Measurements from ENCODE around the gene SMYD3. TPM values are rescaled to one million over a fixed set of nuclear protein-coding genes. Genes with fewer than 3 reads are reported as not detected.

SMYD3 gene
- total and polyA plus RNA-seq, 10 of the 15 experiments (the other 5 are each of a cell fraction or from before 2014, with no cell fraction given): 18.3 to 54.0 (median 24.8) TPM

- TF ChIP-seq, protein P1, sequence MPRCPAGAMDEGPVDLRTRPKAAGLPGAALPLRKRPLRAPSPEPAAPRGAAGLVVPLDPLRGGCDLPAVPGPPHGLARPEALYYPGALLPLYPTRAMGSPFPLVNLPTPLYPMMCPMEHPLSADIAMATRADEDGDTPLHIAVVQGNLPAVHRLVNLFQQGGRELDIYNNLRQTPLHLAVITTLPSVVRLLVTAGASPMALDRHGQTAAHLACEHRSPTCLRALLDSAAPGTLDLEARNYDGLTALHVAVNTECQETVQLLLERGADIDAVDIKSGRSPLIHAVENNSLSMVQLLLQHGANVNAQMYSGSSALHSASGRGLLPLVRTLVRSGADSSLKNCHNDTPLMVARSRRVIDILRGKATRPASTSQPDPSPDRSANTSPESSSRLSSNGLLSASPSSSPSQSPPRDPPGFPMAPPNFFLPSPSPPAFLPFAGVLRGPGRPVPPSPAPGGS (IDR thresholded peaks at IDR 0.05; ENCODE audit: borderline replicate concordance, insufficient read depth, low read depth, low read length, poor library complexity, severe bottlenecking): no peak
- TF ChIP-seq NKRF (conservative IDR thresholded peaks at IDR 0.05) (peak; percentile 20; the same call in 1 of the 2 replicates), HCFC1 (IDR thresholded peaks at IDR 0.05; ENCODE audit: low read length) (no peak), ELK1 (IDR thresholded peaks at IDR 0.05; ENCODE audit: low read depth, low read length) (no peak), KAT2A (conservative IDR thresholded peaks at IDR 0.05; ENCODE audit: control insufficient read depth, low read depth, low read length) (no peak), PBX3 (IDR thresholded peaks at IDR 0.05; ENCODE audit: insufficient replicate concordance, low read depth, low read length) (no peak), E2F4 (IDR thresholded peaks at IDR 0.05; ENCODE audit: low read depth, low read length) (no peak), EED (IDR thresholded peaks at IDR 0.05; ENCODE audit: low read depth) (no peak), MXI1 (IDR thresholded peaks at IDR 0.05; ENCODE audit: low read depth, low read length) (no peak), TAF1 (IDR thresholded peaks at IDR 0.05; ENCODE audit: borderline replicate concordance, low read depth, low read length) (peak; percentile 18; the same call in 1 of the 2 replicates), TCF12 (IDR thresholded peaks at IDR 0.05; ENCODE audit: low read depth, low read length) (0 out of 2 replicates have a peak, but pooled peaks have one; percentile 16), ASH2L (IDR thresholded peaks at IDR 0.05; ENCODE audit: borderline replicate concordance, low read depth) (no peak), SIX5 (IDR thresholded peaks at IDR 0.05; ENCODE audit: low read depth, low read length, severe bottlenecking) (no peak), BRCA1 (IDR thresholded peaks at IDR 0.05; ENCODE audit: low read depth, low read length) (no peak), BACH1 (IDR thresholded peaks at IDR 0.05; ENCODE audit: borderline replicate concordance) (peak; percentile 51; the same call in 1 of the 2 replicates), POLR2AphosphoS2 (IDR thresholded peaks at IDR 0.05; ENCODE audit: low read depth, low read length) (no peak), BCL11A (IDR thresholded peaks at IDR 0.05; ENCODE audit: low read depth, low read length) (0 out of 2 replicates have a peak, but pooled peaks have one; percentile 4), SRF (IDR thresholded peaks at IDR 0.05; ENCODE audit: low read depth in 2 of 2, low read length in 2 of 2) (no peak)
- TF ChIP-seq, protein P2, sequence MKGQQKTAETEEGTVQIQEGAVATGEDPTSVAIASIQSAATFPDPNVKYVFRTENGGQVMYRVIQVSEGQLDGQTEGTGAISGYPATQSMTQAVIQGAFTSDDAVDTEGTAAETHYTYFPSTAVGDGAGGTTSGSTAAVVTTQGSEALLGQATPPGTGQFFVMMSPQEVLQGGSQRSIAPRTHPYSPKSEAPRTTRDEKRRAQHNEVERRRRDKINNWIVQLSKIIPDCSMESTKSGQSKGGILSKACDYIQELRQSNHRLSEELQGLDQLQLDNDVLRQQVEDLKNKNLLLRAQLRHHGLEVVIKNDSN (IDR thresholded peaks at IDR 0.05; ENCODE audit: borderline replicate concordance, extremely low read length, insufficient read depth, low read depth, low read length): no peak
These were observed at the start of gene SMYD3 (continued) for GRCh38 chr1:246506674-246507481.
